H1 (cell line): ENCODE measurements around the gene AFG1L. TPM values are rescaled to one million over a fixed set of nuclear protein-coding genes. Genes with fewer than 3 reads are reported as not detected.

ENCODE experiments used
- BACH1 ChIP-seq: IDR thresholded peaks from 2 replicates; pipeline ENCODE4 v1.6.1; 2012; ENCODE audit warnings: low read length, improper control_type of control experiment
- BCL11A ChIP-seq, 2 experiments: IDR thresholded peaks; one replicate each; pipeline ENCODE4 v1.6.1; 2011; ENCODE audit warnings: low read depth in 2 of 2, low read length in 2 of 2, mild to moderate bottlenecking in 2 of 2
- BRCA1 ChIP-seq: IDR thresholded peaks from 2 replicates; pipeline ENCODE4 v1.6.1; 2012; ENCODE audit warnings: low read depth, low read length, improper control_type of control experiment
- CHD2 ChIP-seq: IDR thresholded peaks from 2 replicates; pipeline ENCODE4 v1.6.1; 2012; ENCODE audit warnings: low read length, improper control_type of control experiment
- CHD7 ChIP-seq: fragments of 300-600 bp; sonication (generic); IDR thresholded peaks from 2 replicates; pipeline ENCODE4 v1.7.1; 2012; ENCODE audit warnings: low read length, moderate library complexity, mild to moderate bottlenecking, inconsistent platforms; ENCODE audit not compliant: insufficient replicate concordance
- EZH2 ChIP-seq: fragments of 200-600 bp; sonication (generic); IDR thresholded peaks from 2 replicates; pipeline ENCODE4 v1.7.1; 2012; ENCODE audit warnings: low read depth, mild to moderate bottlenecking, moderate library complexity, low read length, inconsistent platforms; ENCODE audit not compliant: severe bottlenecking
- FOSL1 ChIP-seq: IDR thresholded peaks from 2 replicates; pipeline ENCODE4 v1.6.1; 2011; ENCODE audit warnings: mild to moderate bottlenecking, low read depth, low read length, moderate library complexity; ENCODE audit not compliant: insufficient read depth
- SP1 ChIP-seq: IDR thresholded peaks from 2 replicates; pipeline ENCODE4 v1.6.1; 2011; ENCODE audit warnings: low read depth, low read length
- SP4 ChIP-seq: IDR thresholded peaks from 2 replicates; pipeline ENCODE4 v1.6.1; 2012; ENCODE audit warnings: low read length, inconsistent platforms
- TEAD4 ChIP-seq: IDR thresholded peaks from 2 replicates; pipeline ENCODE4 v1.6.1; 2012; ENCODE audit warnings: low read depth, low read length, inconsistent platforms, mixed read lengths
- polyA plus RNA-seq, 7 experiments: library from polyadenylated mRNA; depleted of rRNA in 3 of 7; stranded (reverse) in 5 of 7; unstranded in 2 of 7; fragments of >200 nt in 5 of 7; fragments of 200-250 nt in 2 of 7; gene quantifications; 1 replicate in 5 of 7; 2 replicates in 1 of 7; 4 replicates in 1 of 7; pipeline versions ENCODE4 v1.2.1 to v1.2.3, GENCODE V29; 2011 to 2013; ENCODE audit warnings: missing spikeins in 2 of 7, mixed read lengths in 2 of 7
- total RNA-seq: library from RNA; stranded (reverse); fragmentation: NEBNext Ultra II Directional; extraction: Animal tissue kit (Norgen Biotek cat#: 25700); gene quantifications from 2 replicates; pipeline ENCODE4 v1.2.1, GENCODE V29; 2021
- TF ChIP-seq, protein P1 (sequence below): IDR thresholded peaks from 2 replicates; pipeline ENCODE4 v1.6.1; 2012; ENCODE audit warnings: inconsistent platforms

AFG1L gene
- total and polyA plus RNA-seq, 2 of the 8 experiments (the other 6 are each of a cell fraction or from before 2014, with no cell fraction given): 0.98 to 5.7 TPM

DNA sequence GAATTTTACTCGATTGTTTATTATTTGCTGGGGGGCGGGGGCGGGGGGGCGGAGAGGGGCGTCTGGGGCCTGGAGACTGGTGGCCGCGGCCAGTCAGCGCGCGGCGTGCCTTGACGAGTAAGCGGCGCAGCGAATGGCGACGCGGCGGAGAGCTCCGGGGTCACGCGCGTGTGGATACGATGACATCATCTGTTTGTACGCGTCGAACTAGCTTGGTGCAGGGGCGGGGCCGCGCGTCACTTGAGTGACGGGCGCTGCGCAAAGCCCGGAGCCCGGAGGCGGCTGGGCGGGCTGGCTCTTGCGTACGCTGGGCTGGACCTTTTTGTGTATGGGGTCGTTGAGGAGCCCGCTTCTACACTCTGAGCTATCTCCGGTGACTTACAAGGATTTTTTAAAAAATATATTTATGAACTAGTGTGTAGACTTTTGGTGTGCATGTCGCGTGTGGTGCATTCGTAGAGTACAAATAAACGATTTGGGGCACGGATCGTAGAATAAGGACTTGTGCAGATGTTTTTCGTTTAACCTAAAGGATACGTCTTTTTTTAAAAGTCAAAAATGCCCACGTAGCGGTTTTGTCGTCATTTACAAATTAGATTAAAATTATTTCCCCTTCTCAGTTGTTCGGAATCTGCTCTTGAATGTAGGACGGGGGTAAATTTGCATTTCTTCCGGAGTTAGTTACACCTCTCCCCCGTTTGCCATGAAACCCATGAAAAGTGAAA, 263.7 kb downstream of the AFG1L start (continued):
- no peak for TF ChIP-seq CHD7
- TF ChIP-seq SP4: peak; percentile 89
- TF ChIP-seq BCL11A (IDR thresholded peaks at IDR 0.05; ENCODE audit: low read depth in 2 of 2, low read length in 2 of 2): no peak
- TF ChIP-seq EZH2: no peak
- TF ChIP-seq, protein P1, sequence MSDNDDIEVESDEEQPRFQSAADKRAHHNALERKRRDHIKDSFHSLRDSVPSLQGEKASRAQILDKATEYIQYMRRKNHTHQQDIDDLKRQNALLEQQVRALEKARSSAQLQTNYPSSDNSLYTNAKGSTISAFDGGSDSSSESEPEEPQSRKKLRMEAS: peak; percentile 57
- TF ChIP-seq FOSL1: 0 out of 2 replicates have a peak, but pooled peaks have one; percentile 43
- TF ChIP-seq CHD2: peak; percentile 9; the same call in 1 of the 2 replicates
- peak; percentile 42; the same call in 1 of the 2 replicates for TF ChIP-seq TEAD4
- peak; percentile 97 for TF ChIP-seq SP1
- TF ChIP-seq BACH1: peak; percentile 40; the same call in 1 of the 2 replicates
- no peak for TF ChIP-seq BRCA1
